SH-SY5Y (cell line): Measurements from ENCODE around the gene KCNG2.

ENCODE experiments used
- GATA2 ChIP-seq: IDR thresholded peaks from 2 replicates; pipeline ENCODE4 v1.6.1; 2011; ENCODE audit warnings: mild to moderate bottlenecking, low read depth, low read length
- GATA3 ChIP-seq: IDR thresholded peaks from 2 replicates; pipeline ENCODE4 v1.6.1; 2011; ENCODE audit warnings: low read depth, mild to moderate bottlenecking, low read length, moderate library complexity

- TF ChIP-seq GATA2 (no peak), GATA3 (no peak)
Measured at GRCh38 chr18:79774111-79774510, 23.6 kb upstream of the KCNG2 start.
